Forelimb muscle (tissue), 1 donor: ENCODE results near the gene LDB2. TPM values are rescaled to one million over a fixed set of nuclear protein-coding genes. Genes with fewer than 3 reads are reported as not detected.
"Not testable (repeated sequence)": the region's sequence is repeated elsewhere in the genome, so short reads cannot be mapped to it uniquely, and the experiment has no call there.

Source experiments
- DNase-seq: peaks from one replicate; pipeline ENCODE4 v3.0.0-alpha.2; 2013; ENCODE audit warnings: low read depth
- polyA plus RNA-seq: library from polyadenylated mRNA; unstranded; fragments of 120-200 nt; gene quantifications from one replicate; pipeline ENCODE4 v1.2.1, GENCODE V29; 2013; ENCODE audit not compliant: insufficient read length

Gene LDB2
- polyA plus RNA-seq, 1 donor, result 36.6 TPM

DNA sequence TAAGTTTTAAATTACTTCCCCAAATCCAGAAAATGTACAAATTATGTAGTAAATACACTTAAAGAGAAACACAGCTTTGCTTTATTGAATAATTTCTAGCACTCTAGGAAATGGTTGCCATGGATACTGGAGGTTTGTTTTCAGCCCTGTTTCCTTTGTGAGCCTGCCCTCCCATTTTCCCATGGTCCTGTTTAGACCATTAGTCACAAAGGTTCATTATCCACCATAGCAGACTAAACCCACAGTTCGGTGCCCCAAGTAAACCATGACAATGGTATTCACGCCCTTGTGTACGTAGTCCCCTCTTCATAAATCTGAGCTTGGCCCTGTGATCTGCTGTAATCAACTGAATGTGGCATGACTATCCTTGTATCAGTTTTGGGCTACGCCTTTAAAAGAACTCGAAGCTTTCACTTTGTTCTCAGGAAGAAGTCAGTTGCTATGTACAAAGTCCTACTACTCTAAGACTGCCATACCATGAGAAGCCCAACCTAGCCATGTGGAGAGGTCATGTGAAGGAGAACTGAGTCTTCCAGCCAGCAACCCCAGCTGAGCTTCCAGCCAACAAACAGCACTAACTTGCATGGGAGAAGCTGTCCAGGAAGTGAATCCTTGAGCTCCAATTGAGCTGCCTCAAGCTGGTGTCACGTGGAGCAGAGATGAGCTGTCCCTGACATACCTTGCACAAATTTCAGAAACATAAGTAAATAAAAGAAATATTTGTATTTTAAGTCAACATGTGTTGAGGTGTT lies 300.4 kb downstream of the LDB2 start:
- no peak for DNase-seq

DNA sequence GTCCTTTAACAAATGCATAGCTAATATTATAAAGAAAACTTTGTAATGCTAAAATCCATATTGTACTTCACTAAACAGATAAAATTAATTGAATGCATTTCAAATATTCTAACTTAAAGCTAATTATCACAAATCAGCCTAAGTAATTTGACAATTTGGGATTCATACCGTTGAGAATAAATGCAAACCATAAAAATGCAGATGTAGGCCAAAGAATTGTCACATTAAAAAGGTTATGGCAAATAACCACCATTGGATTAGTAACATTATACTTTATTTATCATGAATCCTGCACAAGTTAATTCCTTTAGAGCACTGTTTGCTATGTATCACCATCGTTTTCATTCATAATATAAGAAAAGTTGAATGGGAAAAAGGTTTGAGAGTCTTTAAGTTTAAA lies 301.0 kb downstream of the LDB2 start:
- no peak for DNase-seq

DNA sequence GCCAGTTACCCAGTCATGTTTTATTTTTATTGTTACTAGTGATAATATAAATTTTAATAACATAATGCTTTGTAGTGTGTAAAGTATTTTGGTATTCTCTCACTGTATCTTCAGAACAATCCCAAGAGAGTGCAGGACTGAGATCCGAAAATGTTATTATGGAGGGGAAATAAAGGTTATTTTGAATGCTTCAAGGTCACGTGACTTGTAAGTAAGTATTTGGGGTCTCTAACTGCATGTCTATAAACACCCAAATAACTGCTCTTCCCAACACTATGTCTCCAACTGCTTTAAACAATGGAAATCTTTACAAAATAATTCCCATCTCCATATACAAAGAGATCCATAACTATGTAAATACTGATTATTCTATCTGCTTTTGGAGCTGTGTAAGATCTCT lies 302.2 kb downstream of the LDB2 start:
- no peak for DNase-seq

DNA sequence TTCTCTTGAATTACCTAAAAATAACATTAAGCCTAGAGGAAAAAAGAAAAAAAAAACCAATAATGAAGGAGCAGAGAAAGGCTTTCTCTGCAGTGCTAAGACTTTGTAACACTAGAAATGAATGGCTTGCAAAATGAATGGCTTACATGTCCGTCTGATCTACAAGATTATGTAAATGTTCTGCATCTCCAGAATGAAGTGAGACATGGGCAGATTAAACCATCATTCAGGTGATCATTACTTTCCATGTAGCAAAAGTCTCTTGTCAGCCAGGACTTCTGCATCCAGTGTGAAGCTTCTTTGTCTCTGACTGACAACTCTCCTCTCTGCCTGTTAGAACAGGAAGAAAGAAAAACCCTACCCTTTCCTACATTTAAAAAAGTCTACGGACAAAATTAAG lies 304.3 kb downstream of the LDB2 start:
- no peak for DNase-seq

DNA sequence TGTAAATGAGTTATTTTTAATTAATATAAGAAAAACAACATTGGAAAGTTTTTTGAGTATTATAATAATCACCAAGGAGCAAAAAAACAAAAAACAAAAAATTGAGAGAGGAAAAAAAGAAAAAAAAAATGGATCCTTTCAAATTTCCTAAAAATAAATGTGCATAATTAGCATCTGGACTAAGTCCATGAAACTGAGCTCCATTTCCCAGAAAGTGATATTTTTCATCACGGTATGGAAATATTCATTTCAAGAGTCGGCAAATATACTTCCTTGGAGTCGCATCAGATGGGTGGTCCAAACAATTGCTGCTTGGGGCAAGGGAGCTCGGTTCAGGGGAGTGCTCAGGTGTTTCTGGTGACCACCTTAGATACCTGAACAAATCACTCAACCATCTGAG lies 305.1 kb downstream of the LDB2 start:
- no peak for DNase-seq

DNA sequence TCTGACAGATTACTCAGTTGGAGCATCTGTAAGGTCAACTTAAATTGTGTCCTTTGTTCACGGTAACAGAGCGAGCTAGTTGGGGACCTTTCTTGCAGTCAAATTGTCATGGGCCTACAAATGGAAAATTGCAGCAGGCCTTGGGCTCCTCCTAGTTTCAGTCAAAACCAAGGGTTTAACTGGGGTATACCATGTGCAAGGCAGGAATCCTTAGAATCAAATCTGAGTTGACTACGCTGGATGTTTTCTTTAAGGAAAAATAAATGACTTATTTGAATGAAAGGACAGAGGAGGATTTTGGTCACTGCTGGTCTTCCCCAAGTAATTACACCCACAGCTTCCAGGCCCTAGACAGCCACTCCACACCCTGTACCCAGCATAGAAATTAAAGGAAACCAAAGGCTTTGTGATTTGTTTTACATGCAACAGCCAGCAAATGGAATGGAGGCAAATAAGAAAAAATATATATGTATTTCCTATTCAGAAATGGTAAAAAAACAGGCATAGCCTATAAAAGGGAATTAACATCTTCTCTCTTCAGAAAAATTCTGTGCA lies 307.1 kb downstream of the LDB2 start:
- no peak for DNase-seq

DNA sequence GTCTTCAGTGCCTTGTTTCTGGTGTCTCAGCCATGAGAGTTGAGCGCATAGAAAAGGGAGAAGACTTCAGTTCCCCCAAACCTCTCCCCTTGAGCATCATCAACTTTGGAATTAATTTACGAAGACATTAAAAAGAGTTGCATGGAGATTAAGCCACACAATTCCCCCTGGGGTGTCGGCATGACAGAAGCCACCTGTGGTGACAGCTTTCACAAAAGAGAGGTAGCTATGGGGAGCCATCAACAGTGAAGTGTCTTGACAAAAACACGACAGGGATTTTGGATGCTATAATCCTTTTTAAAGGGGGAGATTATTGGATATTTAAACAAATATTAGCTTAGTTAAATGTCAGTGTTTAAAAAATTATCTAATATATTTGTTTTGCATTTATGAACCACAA lies 307.6 kb downstream of the LDB2 start:
- no peak for DNase-seq

DNA sequence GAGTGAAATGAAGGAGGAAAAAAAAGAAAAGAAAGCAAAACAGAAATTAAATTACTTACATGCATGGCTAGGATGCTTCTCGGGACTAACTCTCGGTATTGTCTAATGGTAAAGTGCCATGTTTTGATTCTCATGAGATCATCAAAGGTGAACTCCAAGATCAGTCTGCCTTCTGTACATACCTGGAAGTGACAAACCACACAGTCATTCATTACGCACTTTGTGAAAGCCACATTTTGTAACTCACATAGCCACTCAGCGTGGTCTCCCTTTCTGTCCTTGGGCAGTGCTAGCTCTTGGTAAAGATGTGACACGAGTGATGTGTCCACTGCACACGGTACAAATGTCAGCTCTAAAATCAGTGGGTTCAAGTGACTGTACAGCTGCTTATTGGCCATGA lies 309.8 kb downstream of the LDB2 start:
- no peak for DNase-seq

DNA sequence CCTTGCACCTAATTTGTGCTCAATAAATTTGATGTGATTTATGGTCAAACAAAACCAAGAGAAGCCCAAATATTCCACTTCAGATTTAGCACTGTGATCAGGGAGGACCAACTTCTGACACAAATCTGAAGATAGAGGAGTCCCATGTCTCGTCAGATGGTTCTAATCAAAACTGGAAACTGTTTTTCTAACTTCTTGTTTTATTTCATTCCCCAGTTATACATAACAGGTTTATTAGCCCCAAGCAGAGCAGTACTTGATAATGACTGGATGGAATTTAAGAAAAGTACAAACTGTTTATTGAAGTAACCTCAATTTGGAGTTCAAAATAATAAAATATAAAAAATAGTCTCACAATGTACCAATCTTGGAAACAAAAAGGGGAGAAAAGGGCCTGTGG lies 310.3 kb downstream of the LDB2 start:
- DNase-seq, result no peak

DNA sequence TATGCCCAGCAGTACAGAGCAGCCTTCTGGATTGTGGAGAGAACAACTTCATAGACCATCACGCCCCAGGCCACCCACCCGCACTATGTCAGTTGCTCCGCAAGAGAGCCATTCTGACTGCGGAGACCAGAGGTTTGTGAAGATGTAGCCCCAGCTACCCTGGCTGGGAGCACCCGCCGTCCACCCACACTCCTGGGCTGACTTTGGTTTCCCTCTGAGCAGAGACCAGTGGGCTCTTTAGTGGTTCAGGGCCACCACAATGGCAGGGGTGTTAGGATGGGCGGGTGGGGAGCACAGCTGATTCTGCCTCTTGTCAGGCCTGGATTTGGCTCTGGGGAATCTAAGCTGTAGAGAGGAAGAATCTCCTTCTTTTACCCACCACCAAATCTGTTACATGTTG lies 313.4 kb downstream of the LDB2 start:
- DNase-seq, result no peak

DNA sequence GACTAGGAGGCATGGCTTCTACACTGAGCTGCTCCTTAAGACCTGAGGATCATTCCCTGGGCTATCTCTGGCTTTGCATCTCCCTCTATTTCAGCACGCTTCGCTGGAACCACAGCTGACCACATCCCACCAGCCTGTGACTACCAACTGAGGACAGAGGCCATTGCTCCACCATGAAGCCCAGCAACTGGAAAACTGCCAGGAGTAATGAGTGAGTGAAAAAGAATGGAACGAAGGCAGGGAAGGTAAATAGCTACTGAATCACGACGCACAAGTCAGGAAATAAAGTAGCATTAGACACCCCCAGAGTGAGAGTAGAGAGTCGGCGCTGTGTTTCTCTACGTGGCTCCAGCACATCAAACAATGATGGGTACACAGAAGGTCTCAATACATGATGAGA lies 314.7 kb downstream of the LDB2 start:
- no peak for DNase-seq

DNA sequence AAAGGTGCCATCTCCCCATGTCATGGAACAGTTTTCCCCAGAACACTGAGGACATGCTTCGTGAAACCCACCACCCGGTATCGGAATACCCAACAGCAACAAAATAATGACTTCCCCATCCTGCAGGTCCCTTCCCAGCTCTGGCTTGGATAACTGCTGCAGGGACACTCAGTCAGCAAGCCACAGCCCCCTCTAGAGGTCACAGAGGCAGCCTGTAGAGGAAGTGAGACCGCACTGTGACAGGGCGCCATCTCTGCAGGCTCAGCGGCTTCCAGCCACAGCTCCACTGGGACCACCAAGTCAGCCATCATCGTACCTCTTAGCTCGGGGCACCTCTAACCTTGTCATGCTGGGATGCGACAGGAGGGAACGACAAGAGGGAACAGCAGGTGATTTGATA lies 315.9 kb downstream of the LDB2 start:
- DNase-seq, result no peak

DNA sequence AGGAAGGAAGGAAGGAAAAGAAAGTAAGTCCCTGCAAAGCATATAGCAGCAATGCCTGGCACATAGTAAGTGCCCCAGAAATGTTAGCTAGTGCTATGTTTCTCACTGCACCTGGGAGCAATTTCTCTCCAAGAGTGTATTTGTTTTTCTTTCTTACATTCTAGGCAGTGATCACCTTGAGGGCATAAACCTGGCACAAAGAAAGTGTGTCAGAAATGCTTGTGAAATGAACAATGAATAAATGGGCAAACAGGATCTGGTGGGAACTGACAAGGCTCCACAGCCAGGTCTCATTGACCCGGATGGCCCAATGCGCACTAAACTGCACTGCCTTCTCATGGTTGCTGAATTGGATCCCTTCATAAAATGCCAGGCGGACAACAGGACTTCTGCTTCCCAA lies 316.4 kb downstream of the LDB2 start:
- no peak for DNase-seq

DNA sequence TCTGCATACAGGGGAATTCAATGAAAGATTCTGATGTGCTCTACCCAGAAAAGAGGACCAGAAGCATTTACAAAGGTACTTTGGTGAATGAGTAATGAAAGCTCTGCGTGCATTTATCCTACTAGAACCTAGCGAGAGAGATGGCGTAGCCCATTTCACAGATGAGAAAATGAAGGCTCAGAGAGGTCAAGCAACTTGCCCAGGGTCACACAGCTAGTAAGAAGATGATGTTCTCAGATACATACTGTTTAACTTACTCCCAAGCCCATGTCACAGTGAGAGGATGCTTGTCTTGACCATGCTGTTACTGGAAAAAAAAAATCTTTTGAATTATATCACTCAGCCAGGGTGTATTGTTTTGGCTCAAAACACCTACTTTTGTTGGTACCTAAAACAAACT lies 317.3 kb downstream of the LDB2 start:
- DNase-seq, result no peak

DNA sequence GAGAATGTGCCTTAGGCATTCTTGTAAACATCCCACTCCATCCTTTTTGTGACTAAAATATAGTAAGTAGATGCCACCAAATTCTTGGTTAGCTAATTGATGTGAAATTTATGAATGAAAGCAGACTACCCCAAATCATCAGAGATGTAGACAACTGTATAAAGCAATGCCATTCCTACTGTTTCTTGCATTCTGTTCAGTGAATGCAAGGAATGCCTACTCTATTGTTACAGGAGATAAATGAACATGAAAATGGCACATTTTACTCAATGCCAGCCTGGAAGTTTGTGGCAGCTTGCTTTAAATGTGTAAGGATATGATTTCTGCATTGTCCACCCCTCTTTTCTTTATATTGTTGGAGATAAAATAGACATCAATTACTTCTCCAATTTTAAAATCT lies 317.9 kb downstream of the LDB2 start:
- DNase-seq, result no peak

DNA sequence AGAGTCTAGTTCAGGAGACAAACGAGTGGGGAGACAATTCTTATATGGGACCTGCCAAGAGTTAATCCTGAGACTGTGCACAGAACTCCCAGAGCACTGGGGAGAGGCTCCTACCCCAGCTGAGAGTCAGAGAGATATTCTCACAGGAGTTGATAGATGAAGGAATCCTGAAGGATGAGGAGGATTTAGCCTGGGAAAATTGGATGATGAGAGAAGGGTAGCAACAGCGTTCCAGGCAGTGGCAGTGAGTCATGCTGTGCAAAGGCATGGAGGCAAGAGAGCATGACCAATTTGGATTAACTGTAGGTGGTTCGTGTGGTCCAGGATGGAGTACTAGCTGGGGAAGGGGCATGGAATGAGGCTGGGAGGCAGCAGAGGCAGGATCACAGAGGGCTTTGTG lies 318.6 kb downstream of the LDB2 start:
- no peak for DNase-seq

DNA sequence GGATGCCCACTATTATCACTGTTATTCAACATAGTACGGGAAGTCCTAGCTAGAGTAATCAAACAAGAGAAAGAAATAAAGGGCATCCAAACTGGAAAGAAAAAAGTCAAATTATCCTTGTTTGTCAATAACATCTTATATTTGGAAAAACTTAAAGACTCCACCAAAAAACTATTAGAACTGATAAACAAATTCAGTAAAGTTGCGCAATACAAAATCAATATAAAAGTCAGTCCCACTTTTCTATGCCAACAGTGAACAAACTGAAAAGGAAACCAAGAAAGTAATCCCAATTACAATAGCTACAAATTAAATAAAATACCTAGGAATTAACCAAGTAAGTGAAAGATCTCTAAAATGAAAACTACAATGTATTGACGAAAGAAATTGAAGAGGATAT lies 321.3 kb downstream of the LDB2 start:
- no peak for DNase-seq

DNA sequence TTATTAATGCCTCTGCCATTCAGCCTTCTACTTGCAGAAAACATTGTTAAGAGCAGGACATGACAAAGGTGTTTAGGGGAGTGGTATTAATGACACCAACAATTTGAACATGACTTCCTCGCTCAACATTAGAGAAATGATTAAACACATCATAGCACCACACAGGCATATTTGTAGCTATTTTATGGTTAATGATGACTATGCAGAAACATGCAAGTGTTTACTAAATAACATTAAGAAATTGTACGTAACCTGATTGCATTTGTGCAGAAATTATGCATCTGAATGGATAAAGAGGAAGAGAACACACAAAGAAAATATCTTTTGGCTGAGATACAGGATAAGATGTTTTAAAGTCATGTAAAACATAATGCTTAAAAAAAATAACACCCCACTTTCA lies 323.5 kb downstream of the LDB2 start:
- DNase-seq, result no peak

DNA sequence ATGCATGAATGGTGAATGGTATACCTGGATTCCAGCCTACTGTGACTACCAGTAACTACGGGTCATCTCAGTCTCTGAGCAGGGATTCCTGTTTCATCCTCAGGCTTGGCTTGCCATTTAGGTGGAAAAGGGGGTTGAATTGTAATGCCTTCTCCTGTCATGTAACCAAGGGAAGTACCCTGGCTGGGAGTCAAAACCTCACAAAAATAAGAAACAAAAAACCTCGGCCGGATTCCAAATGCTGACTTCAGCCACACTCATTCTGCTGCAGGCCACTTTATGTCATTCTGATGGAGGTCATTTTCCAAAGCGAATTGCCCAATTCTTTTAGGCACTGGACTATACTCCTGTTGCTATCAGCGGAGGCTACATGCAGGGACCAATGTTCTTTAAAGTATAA lies 324.7 kb downstream of the LDB2 start:
- DNase-seq, result no peak

DNA sequence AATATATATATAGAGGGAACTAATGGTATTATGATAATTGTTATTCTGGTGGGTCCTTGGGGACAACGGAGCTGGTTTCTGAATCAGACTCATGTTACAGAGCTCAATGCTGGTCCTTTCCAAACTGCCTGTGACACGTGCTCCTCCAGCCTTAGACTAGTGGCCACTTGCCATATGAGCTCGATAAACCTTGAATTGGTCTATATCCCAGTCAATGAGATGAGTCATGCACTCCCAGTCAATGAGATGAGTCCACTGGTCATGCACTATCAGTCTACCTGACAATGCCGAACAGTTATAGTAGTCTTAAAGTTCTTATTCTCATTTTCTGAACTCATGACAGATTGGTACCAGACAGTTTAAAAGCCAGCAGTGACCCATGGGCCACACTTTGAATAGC lies 325.2 kb downstream of the LDB2 start:
- DNase-seq, result no peak

DNA sequence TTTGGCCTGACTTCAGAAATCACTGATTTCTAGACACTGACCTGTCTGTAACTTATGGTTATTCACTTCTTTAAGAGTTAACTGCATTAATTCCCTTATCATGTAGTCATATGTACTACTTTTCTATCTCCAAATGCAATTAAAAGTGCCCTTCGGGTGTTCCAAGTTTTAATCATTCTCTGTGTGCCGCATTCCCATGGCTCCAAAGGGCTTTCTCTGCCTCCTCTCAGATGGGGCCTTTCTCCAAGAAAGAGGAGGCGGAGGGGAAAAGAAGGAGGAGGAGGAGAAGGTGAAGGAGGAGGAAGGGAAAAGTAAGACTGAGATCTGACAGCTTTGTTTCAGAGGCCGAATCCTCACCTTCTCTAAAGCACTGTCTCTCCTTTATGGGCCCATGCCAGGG lies 325.8 kb downstream of the LDB2 start:
- no peak for DNase-seq

DNA sequence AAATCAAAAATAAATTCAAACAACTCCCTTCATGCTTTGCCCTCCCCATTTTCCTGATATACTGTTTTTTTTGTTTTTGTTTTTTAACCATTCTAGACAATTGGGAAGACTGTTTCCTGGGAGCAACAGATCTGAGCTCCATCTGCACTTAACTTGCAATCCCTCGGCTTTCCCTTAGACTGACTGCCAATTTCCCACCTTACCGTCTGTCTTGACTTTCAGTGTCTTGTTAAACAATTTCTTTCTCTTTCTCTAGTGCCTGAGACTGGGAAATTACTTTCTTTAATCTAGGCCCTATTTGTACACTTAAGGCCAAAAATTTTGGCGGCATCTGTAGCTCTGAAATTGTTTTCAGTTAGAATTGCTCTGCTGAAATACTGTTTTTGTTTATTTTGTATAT lies 326.3 kb downstream of the LDB2 start:
- DNase-seq, result no peak

DNA sequence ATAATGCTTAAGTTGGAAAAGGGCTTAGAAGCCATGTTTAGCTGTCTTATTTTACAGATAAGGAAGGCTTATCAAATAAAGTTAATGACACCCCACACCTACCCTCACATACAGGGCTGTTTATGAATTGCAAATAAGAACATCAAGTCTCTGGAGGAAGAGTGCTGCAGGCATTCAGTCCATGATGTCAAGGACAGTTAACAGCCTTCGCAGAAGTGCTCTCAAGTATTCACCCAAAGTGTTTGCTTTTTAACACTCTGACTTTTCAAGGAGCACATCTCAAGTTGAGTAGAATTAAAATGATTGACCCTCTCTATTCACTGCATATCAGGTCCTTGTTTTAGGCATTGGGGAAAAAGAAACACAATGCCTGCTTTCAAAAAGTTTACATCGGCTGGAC lies 328.7 kb downstream of the LDB2 start:
- DNase-seq, result no peak

DNA sequence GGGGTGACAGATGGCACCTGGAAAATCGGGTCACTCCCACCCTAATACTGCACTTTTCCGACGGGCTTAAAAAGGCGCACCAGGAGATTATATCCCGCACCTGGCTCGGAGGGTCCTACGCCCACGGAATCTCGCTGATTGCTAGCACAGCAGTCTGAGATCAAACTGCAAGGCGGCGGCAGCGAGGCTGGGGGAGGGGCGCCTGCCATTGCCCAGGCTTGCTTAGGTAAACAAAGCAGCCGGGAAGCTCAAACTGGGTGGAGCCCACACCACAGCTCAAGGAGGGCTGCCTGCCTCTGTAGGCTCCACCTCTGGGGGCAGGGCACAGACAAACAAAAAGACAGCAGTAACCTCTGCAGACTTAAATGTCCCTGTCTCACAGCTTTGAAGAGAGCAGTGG lies 341.1 kb downstream of the LDB2 start:
- DNase-seq, result not testable (repeated sequence)
